GM21619 (cell line): ENCODE results near the gene GOLGB1.
"Not testable (repeated sequence)": the region's sequence is repeated elsewhere in the genome, so short reads cannot be mapped to it uniquely, and the experiment has no call there.

Experiments
- ATAC-seq: cut with Tn5 transposase; IDR thresholded peaks from one replicate; pipeline ENCODE4 v1.9.1; 2021; ENCODE audit not compliant: unreplicated experiment

GOLGB1 gene

GRCh38 chr3:121690777-121691405, 58.6 kb downstream of the GOLGB1 start:
- peak; percentile 75 for ATAC-seq

GRCh38 chr3:121688747-121689146, 60.8 kb downstream of the GOLGB1 start:
- not testable (repeated sequence) for ATAC-seq

- no peak for ATAC-seq
Observed at GRCh38 chr3:121681792-121682191, 67.7 kb downstream of the GOLGB1 start.

GRCh38 chr3:121677141-121677540, 72.4 kb downstream of the GOLGB1 start:
- ATAC-seq: no peak

GRCh38 chr3:121670676-121671075, 78.9 kb downstream of the GOLGB1 start:
- no peak for ATAC-seq

GRCh38 chr3:121667333-121667732, 82.2 kb downstream of the GOLGB1 start:
- no peak for ATAC-seq

GRCh38 chr3:121665488-121665887, 84.1 kb downstream of the GOLGB1 start:
- no peak for ATAC-seq

GRCh38 chr3:121663171-121663847, 86.2 kb downstream of the GOLGB1 start:
- ATAC-seq: no peak

- no peak for ATAC-seq
Observed at GRCh38 chr3:121662742-121663141, 86.8 kb downstream of the GOLGB1 start.

GRCh38 chr3:121661376-121661775, 88.2 kb downstream of the GOLGB1 start:
- ATAC-seq: no peak

GRCh38 chr3:121660356-121661171, 89.0 kb downstream of the GOLGB1 start, which contains the start of gene HCLS1:
Gene HCLS1 (minus strand): TSS chr3:121660903. CDS start chr3:121658347, 2,556 bp downstream.
- ATAC-seq: peak; percentile 87

GRCh38 chr3:121659586-121659985, 90.0 kb downstream of the GOLGB1 start:
- ATAC-seq: no peak

GRCh38 chr3:121658716-121659435, 90.7 kb downstream of the GOLGB1 start:
- no peak for ATAC-seq

GRCh38 chr3:121654493-121655385, 94.8 kb downstream of the GOLGB1 start:
- ATAC-seq: peak; percentile 73

GRCh38 chr3:121651684-121652083, 97.9 kb downstream of the GOLGB1 start:
- no peak for ATAC-seq

GRCh38 chr3:121649645-121650044, 99.9 kb downstream of the GOLGB1 start:
- no peak for ATAC-seq

GRCh38 chr3:121648219-121648958, 101.2 kb downstream of the GOLGB1 start:
- no peak for ATAC-seq

GRCh38 chr3:121645054-121645453, 104.5 kb downstream of the GOLGB1 start:
- ATAC-seq: no peak

GRCh38 chr3:121642601-121643314, 106.8 kb downstream of the GOLGB1 start:
- ATAC-seq: no peak
